WTC11 (cell line): ENCODE results near the gene NAGA. TPM values are rescaled to one million over a fixed set of nuclear protein-coding genes. Genes with fewer than 3 reads are reported as not detected.

ENCODE experiments used
- ATAC-seq: fragments of 200-7000 bp; cut with Tn5 transposase; 2 replicates; pipeline ENCODE4 v1.10.0; 2021; ENCODE audit warnings: mild to moderate bottlenecking, moderate library complexity
- CTCF ChIA-PET: fragments of 300-600 bp; sonication (Branson Sonifier 250); formaldehyde crosslinking; loops from one replicate; lab custom pipeline; 2021; ENCODE audit warnings: antibody characterized with exemption; lab: Charles Lee
- POLR2A ChIA-PET: fragments of 350-600 bp; sonication (Branson Sonifier 250); formaldehyde crosslinking; loops from one replicate; lab custom pipeline; 2021; ENCODE audit warnings: antibody characterized with exemption; lab: Charles Lee
- DNase-seq: peaks from one replicate; pipeline ENCODE4 v3.0.0; 2021; ENCODE audit warnings: low spot score
- H3K27ac Mint-ChIP-seq: 2 replicates; pipeline ENCODE4 v1.8.0; 2021; ENCODE audit warnings: mixed read lengths
- H3K27me3 Mint-ChIP-seq: 2 replicates; pipeline ENCODE4 v1.8.0; 2021; ENCODE audit warnings: low read depth, mild to moderate bottlenecking, moderate library complexity, mixed read lengths
- H3K36me3 Mint-ChIP-seq: 2 replicates; pipeline ENCODE4 v1.8.0; 2021; ENCODE audit warnings: mixed read lengths
- H3K4me1 Mint-ChIP-seq: 2 replicates; pipeline ENCODE4 v1.8.0; 2022; ENCODE audit warnings: mixed read lengths
- H3K4me3 Mint-ChIP-seq: 2 replicates; pipeline ENCODE4 v1.8.0; 2021; ENCODE audit warnings: mild to moderate bottlenecking, moderate library complexity, mixed read lengths
- H3K9me3 Mint-ChIP-seq: 2 replicates; pipeline ENCODE4 v1.8.0; 2021; ENCODE audit warnings: mixed read lengths
- ATF3 ChIP-seq: sonication (generic); formaldehyde crosslinking; conservative IDR thresholded peaks from 2 replicates; pipeline ENCODE4 v1.8.1; 2022; ENCODE audit warnings: mild to moderate bottlenecking, missing genetic modification reagents
- ATF6 ChIP-seq: sonication (generic); formaldehyde crosslinking; IDR thresholded peaks from 2 replicates; pipeline ENCODE4 v1.8.1; 2023; ENCODE audit warnings: mild to moderate bottlenecking, missing genetic modification reagents
- CTCF ChIP-seq: fragments of 200-600 bp; IDR thresholded peaks from 2 replicates; pipeline ENCODE4 v1.8.0; 2022; ENCODE audit warnings: antibody characterized with exemption
- E2F5 ChIP-seq: sonication (generic); formaldehyde crosslinking; IDR thresholded peaks from 2 replicates; pipeline ENCODE4 v1.8.1; 2022; ENCODE audit warnings: mild to moderate bottlenecking, moderate library complexity, missing genetic modification reagents
- ELF4 ChIP-seq: sonication (generic); formaldehyde crosslinking; IDR thresholded peaks from 2 replicates; pipeline ENCODE4 v1.8.1; 2022; ENCODE audit warnings: low read depth, mild to moderate bottlenecking, moderate library complexity, missing genetic modification reagents
- ETV6 ChIP-seq: sonication (generic); formaldehyde crosslinking; IDR thresholded peaks from 2 replicates; pipeline ENCODE4 v1.8.1; 2022; ENCODE audit warnings: mild to moderate bottlenecking, missing genetic modification reagents
- FOXK1 ChIP-seq: sonication (generic); formaldehyde crosslinking; IDR thresholded peaks from 2 replicates; pipeline ENCODE4 v1.8.0; 2022; ENCODE audit warnings: mild to moderate bottlenecking, moderate library complexity, missing genetic modification reagents
- GABPB1 ChIP-seq: sonication (generic); formaldehyde crosslinking; IDR thresholded peaks from 2 replicates; pipeline ENCODE4 v1.8.1; 2023; ENCODE audit warnings: mild to moderate bottlenecking, missing genetic modification reagents
- HMGA2 ChIP-seq: fragments of 250-450 bp; sonication (Bioruptor Pico); IDR thresholded peaks from 2 replicates; pipeline ENCODE4 v1.4.0; 2021; ENCODE audit warnings: mild to moderate bottlenecking, moderate library complexity
- NFE2L1 ChIP-seq: sonication (generic); formaldehyde crosslinking; IDR thresholded peaks from 2 replicates; pipeline ENCODE4 v1.8.1; 2023; ENCODE audit warnings: missing genetic modification reagents
- NFYB ChIP-seq: sonication (generic); formaldehyde crosslinking; conservative IDR thresholded peaks from 2 replicates; pipeline ENCODE4 v1.8.0; 2022; ENCODE audit warnings: low read depth, missing genetic modification reagents
- NR1H2 ChIP-seq: sonication (generic); formaldehyde crosslinking; IDR thresholded peaks from 2 replicates; pipeline ENCODE4 v1.9.0; 2021; ENCODE audit warnings: mild to moderate bottlenecking, moderate library complexity, missing genetic modification reagents
- STAT6 ChIP-seq: sonication (generic); formaldehyde crosslinking; conservative IDR thresholded peaks from 2 replicates; pipeline ENCODE4 v1.8.1; 2023; ENCODE audit warnings: mild to moderate bottlenecking, low read depth, missing genetic modification reagents, moderate library complexity
- ZBTB21 ChIP-seq: sonication (generic); formaldehyde crosslinking; IDR thresholded peaks from 2 replicates; pipeline ENCODE4 v1.8.1; 2023; ENCODE audit warnings: mild to moderate bottlenecking, missing genetic modification reagents, borderline replicate concordance
- ZBTB43 ChIP-seq: sonication (generic); formaldehyde crosslinking; IDR thresholded peaks from 2 replicates; pipeline ENCODE4 v1.8.1; 2023; ENCODE audit warnings: mild to moderate bottlenecking, missing genetic modification reagents
- ZNF219 ChIP-seq: sonication (generic); formaldehyde crosslinking; IDR thresholded peaks from 2 replicates; pipeline ENCODE4 v1.8.0; 2023; ENCODE audit warnings: missing genetic modification reagents, mild to moderate bottlenecking, borderline replicate concordance
- ZNF232 ChIP-seq: sonication (generic); formaldehyde crosslinking; IDR thresholded peaks from 2 replicates; pipeline ENCODE4 v1.8.0; 2022; ENCODE audit warnings: mild to moderate bottlenecking, missing genetic modification reagents
- total RNA-seq: library from RNA; stranded (reverse); gene quantifications from 3 replicates; pipeline ENCODE4 v1.2.3, GENCODE V29; 2021
- TF ChIP-seq, protein P1 (sequence below): sonication (generic); formaldehyde crosslinking; IDR thresholded peaks from 2 replicates; pipeline ENCODE4 v1.8.0; 2022; ENCODE audit warnings: missing genetic modification reagents
- TF ChIP-seq, protein P2 (sequence below): fragments of 250-450 bp; sonication (Bioruptor Pico); IDR thresholded peaks from 2 replicates; pipeline ENCODE4 v1.9.0; 2021; ENCODE audit warnings: mild to moderate bottlenecking, borderline replicate concordance

The NAGA gene
- total RNA-seq, 1 experiment from 2014 or later, result 19.4 TPM

- POLR2A ChIA-PET, result no interaction called here
- no peaks in the 10 kb centered on the region for H3K9me3 Mint-ChIP-seq
- TF ChIP-seq ZBTB43 (CRISPR knock-in tag) (no peak), NFE2L1 (CRISPR knock-in tag) (no peak), ATF3 (CRISPR knock-in tag) (no peak), CTCF (no peak), NFYB (CRISPR knock-in tag) (no peak), FOXK1 (no peak), ATF6 (no peak), GABPB1 (CRISPR knock-in tag) (no peak), NR1H2 (no peak), ETV6 (no peak), E2F5 (no peak), HMGA2 (CRISPR knock-in tag) (no peak), ZNF219 (no peak), ZBTB21 (CRISPR knock-in tag) (no peak), STAT6 (CRISPR knock-in tag) (no peak), ELF4 (CRISPR knock-in tag) (no peak), ZNF232 (CRISPR knock-in tag) (no peak)
- TF ChIP-seq, protein P1, sequence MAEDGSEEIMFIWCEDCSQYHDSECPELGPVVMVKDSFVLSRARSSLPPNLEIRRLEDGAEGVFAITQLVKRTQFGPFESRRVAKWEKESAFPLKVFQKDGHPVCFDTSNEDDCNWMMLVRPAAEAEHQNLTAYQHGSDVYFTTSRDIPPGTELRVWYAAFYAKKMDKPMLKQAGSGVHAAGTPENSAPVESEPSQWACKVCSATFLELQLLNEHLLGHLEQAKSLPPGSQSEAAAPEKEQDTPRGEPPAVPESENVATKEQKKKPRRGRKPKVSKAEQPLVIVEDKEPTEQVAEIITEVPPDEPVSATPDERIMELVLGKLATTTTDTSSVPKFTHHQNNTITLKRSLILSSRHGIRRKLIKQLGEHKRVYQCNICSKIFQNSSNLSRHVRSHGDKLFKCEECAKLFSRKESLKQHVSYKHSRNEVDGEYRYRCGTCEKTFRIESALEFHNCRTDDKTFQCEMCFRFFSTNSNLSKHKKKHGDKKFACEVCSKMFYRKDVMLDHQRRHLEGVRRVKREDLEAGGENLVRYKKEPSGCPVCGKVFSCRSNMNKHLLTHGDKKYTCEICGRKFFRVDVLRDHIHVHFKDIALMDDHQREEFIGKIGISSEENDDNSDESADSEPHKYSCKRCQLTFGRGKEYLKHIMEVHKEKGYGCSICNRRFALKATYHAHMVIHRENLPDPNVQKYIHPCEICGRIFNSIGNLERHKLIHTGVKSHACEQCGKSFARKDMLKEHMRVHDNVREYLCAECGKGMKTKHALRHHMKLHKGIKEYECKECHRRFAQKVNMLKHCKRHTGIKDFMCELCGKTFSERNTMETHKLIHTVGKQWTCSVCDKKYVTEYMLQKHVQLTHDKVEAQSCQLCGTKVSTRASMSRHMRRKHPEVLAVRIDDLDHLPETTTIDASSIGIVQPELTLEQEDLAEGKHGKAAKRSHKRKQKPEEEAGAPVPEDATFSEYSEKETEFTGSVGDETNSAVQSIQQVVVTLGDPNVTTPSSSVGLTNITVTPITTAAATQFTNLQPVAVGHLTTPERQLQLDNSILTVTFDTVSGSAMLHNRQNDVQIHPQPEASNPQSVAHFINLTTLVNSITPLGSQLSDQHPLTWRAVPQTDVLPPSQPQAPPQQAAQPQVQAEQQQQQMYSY (CRISPR knock-in tag), result no peak
- TF ChIP-seq, protein P2, sequence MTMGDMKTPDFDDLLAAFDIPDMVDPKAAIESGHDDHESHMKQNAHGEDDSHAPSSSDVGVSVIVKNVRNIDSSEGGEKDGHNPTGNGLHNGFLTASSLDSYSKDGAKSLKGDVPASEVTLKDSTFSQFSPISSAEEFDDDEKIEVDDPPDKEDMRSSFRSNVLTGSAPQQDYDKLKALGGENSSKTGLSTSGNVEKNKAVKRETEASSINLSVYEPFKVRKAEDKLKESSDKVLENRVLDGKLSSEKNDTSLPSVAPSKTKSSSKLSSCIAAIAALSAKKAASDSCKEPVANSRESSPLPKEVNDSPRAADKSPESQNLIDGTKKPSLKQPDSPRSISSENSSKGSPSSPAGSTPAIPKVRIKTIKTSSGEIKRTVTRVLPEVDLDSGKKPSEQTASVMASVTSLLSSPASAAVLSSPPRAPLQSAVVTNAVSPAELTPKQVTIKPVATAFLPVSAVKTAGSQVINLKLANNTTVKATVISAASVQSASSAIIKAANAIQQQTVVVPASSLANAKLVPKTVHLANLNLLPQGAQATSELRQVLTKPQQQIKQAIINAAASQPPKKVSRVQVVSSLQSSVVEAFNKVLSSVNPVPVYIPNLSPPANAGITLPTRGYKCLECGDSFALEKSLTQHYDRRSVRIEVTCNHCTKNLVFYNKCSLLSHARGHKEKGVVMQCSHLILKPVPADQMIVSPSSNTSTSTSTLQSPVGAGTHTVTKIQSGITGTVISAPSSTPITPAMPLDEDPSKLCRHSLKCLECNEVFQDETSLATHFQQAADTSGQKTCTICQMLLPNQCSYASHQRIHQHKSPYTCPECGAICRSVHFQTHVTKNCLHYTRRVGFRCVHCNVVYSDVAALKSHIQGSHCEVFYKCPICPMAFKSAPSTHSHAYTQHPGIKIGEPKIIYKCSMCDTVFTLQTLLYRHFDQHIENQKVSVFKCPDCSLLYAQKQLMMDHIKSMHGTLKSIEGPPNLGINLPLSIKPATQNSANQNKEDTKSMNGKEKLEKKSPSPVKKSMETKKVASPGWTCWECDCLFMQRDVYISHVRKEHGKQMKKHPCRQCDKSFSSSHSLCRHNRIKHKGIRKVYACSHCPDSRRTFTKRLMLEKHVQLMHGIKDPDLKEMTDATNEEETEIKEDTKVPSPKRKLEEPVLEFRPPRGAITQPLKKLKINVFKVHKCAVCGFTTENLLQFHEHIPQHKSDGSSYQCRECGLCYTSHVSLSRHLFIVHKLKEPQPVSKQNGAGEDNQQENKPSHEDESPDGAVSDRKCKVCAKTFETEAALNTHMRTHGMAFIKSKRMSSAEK (CRISPR knock-in tag), result no peak
These were observed 3.7 kb downstream of the NAGA start for GRCh38 chr22:42066937-42067336.

More at GRCh38 chr22:42066937-42067336, 3.7 kb downstream of the NAGA start:
- ATAC-seq, result no peak
- CTCF ChIA-PET, result no interaction called here
- Mint-ChIP-seq H3K36me3 (peaks cover 37% of the 10 kb centered on the region), H3K27ac (no peak overlapping the region), H3K4me1 (peaks cover 44% of the 10 kb centered on the region), H3K27me3 (peaks cover 10% of the 10 kb centered on the region), H3K4me3 (no peak overlapping the region)
- no peak for DNase-seq
